Measurements from ENCODE around the gene DCP1A. TPM values are rescaled to one million over a fixed set of nuclear protein-coding genes. Genes with fewer than 3 reads are reported as not detected.

The DCP1A gene
- total RNA-seq, 4 donors from 2014 or later, result 15.2 to 28.4 (median 21.5) TPM

GRCh38 chr3:53287131-53287629 lies 60.2 kb downstream of the DCP1A start:
- 68 to 81% methylated on average over 4 of the region's 4 CpGs for WGBS, 2 donors
- no peak for DNase-seq (ENCODE audit: low spot score in 2 of 2)
- intact Hi-C loops (cut with DNase I; ENCODE audit: low total_unique reads), result no loop called here
- H3K4me3 ChIP-seq (ENCODE audit: low read depth, poor library complexity, severe bottlenecking), result no peak overlapping the region
- TF ChIP-seq POLR2A (IDR thresholded peaks at IDR 0.05) (no peak), CTCF (IDR thresholded peaks at IDR 0.05) (no peak)

- TF ChIP-seq CTCF (IDR thresholded peaks at IDR 0.05) (no peak), POLR2A (IDR thresholded peaks at IDR 0.05) (no peak)
- no peak overlapping the region for H3K4me3 ChIP-seq (ENCODE audit: low read depth, poor library complexity, severe bottlenecking)
- DNase-seq (ENCODE audit: low spot score in 2 of 2), result no peak
- intact Hi-C loops (cut with DNase I; ENCODE audit: low total_unique reads), result no loop called here
- 77 to 83% methylated on average over 1 of the region's 1 CpG for WGBS, 2 donors
Measured at GRCh38 chr3:53286727-53287126, 60.6 kb downstream of the DCP1A start.

GRCh38 chr3:53282581-53282980 lies 64.8 kb downstream of the DCP1A start:
- WGBS, 2 donors, result 91 to 92% methylated on average over 8 of the region's 8 CpGs
- no peak overlapping the region for H3K4me3 ChIP-seq (ENCODE audit: low read depth, poor library complexity, severe bottlenecking)
- intact Hi-C loops (cut with DNase I; ENCODE audit: low total_unique reads), result no loop called here
- TF ChIP-seq CTCF (IDR thresholded peaks at IDR 0.05) (no peak), POLR2A (IDR thresholded peaks at IDR 0.05) (no peak)
- peak in 1 of 2 donors; percentile 13 for DNase-seq (ENCODE audit: low spot score in 2 of 2)

- TF ChIP-seq POLR2A (IDR thresholded peaks at IDR 0.05), result no peak
- no peak for DNase-seq (ENCODE audit: low spot score in 2 of 2)
- WGBS, 2 donors, result 65 to 75% methylated on average over 4 of the region's 4 CpGs
- intact Hi-C loops (cut with DNase I; ENCODE audit: low total_unique reads), result no loop called here
- no peak overlapping the region for H3K4me3 ChIP-seq (ENCODE audit: low read depth, poor library complexity, severe bottlenecking)
Measured at GRCh38 chr3:53278667-53279066, 68.7 kb downstream of the DCP1A start.

GRCh38 chr3:53274938-53275605 lies 72.3 kb downstream of the DCP1A start:
- DNase-seq (ENCODE audit: low spot score in 2 of 2), result no peak
- intact Hi-C loops (cut with DNase I; ENCODE audit: low total_unique reads), result no loop called here
- H3K4me3 ChIP-seq (ENCODE audit: low read depth, poor library complexity, severe bottlenecking), result no peak overlapping the region
- TF ChIP-seq POLR2A (IDR thresholded peaks at IDR 0.05) (no peak), CTCF (IDR thresholded peaks at IDR 0.05) (no peak)
- WGBS, 2 donors, result 62 to 67% methylated on average over 5 of the region's 5 CpGs

GRCh38 chr3:53273146-53273670 lies 74.1 kb downstream of the DCP1A start:
- intact Hi-C loops (cut with DNase I; ENCODE audit: low total_unique reads), result no loop called here
- TF ChIP-seq POLR2A (IDR thresholded peaks at IDR 0.05) (no peak), CTCF (IDR thresholded peaks at IDR 0.05) (no peak)
- DNase-seq (ENCODE audit: low spot score in 2 of 2), result no peak
- WGBS, 2 donors, result 86 to 87% methylated on average over 9 to 10 of the region's 10 CpGs
- H3K4me3 ChIP-seq (ENCODE audit: low read depth, poor library complexity, severe bottlenecking), result no peak overlapping the region
